NCI-H146 treated with DMSO at 0.1 percent for 48 hours (cell line): ENCODE measurements around the gene HNRNPLL.

ENCODE experiments used
- DNase-seq: peaks from one replicate; lab custom pipeline; 2025; ENCODE audit not compliant: unreplicated experiment; lab: John Stamatoyannopoulos, UW

HNRNPLL gene

GRCh38 chr2:38598200-38598990, 4.3 kb downstream of the HNRNPLL start:
- DNase-seq: no peak

GRCh38 chr2:38597115-38597514, 5.6 kb downstream of the HNRNPLL start:
- no peak for DNase-seq

GRCh38 chr2:38596229-38596628, 6.5 kb downstream of the HNRNPLL start:
- no peak for DNase-seq

GRCh38 chr2:38592951-38593350, 9.8 kb downstream of the HNRNPLL start:
- no peak for DNase-seq

- DNase-seq: no peak
These were observed 11.6 kb downstream of the HNRNPLL start for GRCh38 chr2:38591152-38591551.

GRCh38 chr2:38590053-38590452, 12.7 kb downstream of the HNRNPLL start:
- DNase-seq: no peak

- DNase-seq: no peak
These were observed 15.8 kb downstream of the HNRNPLL start for GRCh38 chr2:38586931-38587330.

- DNase-seq: no peak
These were observed 17.8 kb downstream of the HNRNPLL start for GRCh38 chr2:38584881-38585280.

GRCh38 chr2:38583994-38584393, 18.7 kb downstream of the HNRNPLL start:
- no peak for DNase-seq

GRCh38 chr2:38583524-38583923, 19.2 kb downstream of the HNRNPLL start:
- DNase-seq: no peak

- peak; percentile 38 for DNase-seq
These were observed 21.3 kb downstream of the HNRNPLL start for GRCh38 chr2:38581193-38582147.

- DNase-seq: no peak
These were observed 22.6 kb downstream of the HNRNPLL start for GRCh38 chr2:38580115-38580636.

GRCh38 chr2:38578832-38579231, 23.9 kb downstream of the HNRNPLL start:
- DNase-seq: no peak

- DNase-seq: no peak
These were observed 28.4 kb downstream of the HNRNPLL start for GRCh38 chr2:38574278-38574677.

GRCh38 chr2:38572167-38572566, 30.6 kb downstream of the HNRNPLL start:
- no peak for DNase-seq

GRCh38 chr2:38571193-38571592, 31.5 kb downstream of the HNRNPLL start:
- DNase-seq: no peak

- no peak for DNase-seq
These were observed 33.8 kb downstream of the HNRNPLL start for GRCh38 chr2:38568724-38569436.

- no peak for DNase-seq
These were observed 37.4 kb downstream of the HNRNPLL start for GRCh38 chr2:38565333-38565732.

- DNase-seq: no peak
These were observed 41.0 kb downstream of the HNRNPLL start for GRCh38 chr2:38561691-38562090.

GRCh38 chr2:38560092-38560491, 42.6 kb downstream of the HNRNPLL start:
- no peak for DNase-seq

- no peak for DNase-seq
These were observed 44.7 kb downstream of the HNRNPLL start for GRCh38 chr2:38557981-38558380.
